CD4-positive, alpha-beta T cell (primary cell): ENCODE results near the gene MAGI1. TPM values are rescaled to one million over a fixed set of nuclear protein-coding genes. Genes with fewer than 3 reads are reported as not detected.

Experiments used
- ATAC-seq: fragments of 200-7000 bp; cut with Tn5 transposase; one replicate; pipeline ENCODE4 v1.10.0; 2022; ENCODE audit warnings: mild to moderate bottlenecking; ENCODE audit not compliant: poor library complexity
- CTCF ChIA-PET: fragments of 350-600 bp; sonication (Branson Sonifier 250); formaldehyde crosslinking; loops from one replicate; lab custom pipeline; 2021; ENCODE audit warnings: antibody characterized with exemption, inconsistent platforms; lab: Charles Lee
- POLR2A ChIA-PET: fragments of 350-600 bp; sonication (Branson Sonifier 250); formaldehyde crosslinking; loops from one replicate; lab custom pipeline; 2021; ENCODE audit warnings: antibody characterized with exemption, inconsistent platforms; lab: Charles Lee
- DNase-seq, 14 experiments: peaks; one replicate each; pipeline ENCODE4 v3.0.0-alpha.2; 2013 to 2020; ENCODE audit warnings: mixed read lengths in 2 of 14
- H3K27ac ChIP-seq, 2 donors: one replicate each; pipeline versions ENCODE4 v1.5.1 to v1.7.0; 2013; ENCODE audit warnings: low read length in 2 of 2, low read depth in 1 of 2, mild to moderate bottlenecking in 1 of 2
- H3K27me3 ChIP-seq, 2 experiments: 1 replicate in 1 of 2; 2 replicates in 1 of 2; pipeline versions ENCODE4 v1.6.1 to v1.7.0; 2013; ENCODE audit warnings: low read length in 2 of 2, control low read depth in 1 of 2, mild to moderate bottlenecking in 1 of 2, moderate library complexity in 1 of 2; ENCODE audit not compliant: insufficient read depth in 2 of 2, control insufficient read depth in 1 of 2
- H3K36me3 ChIP-seq: one replicate; pipeline ENCODE4 v1.6.1; 2013; ENCODE audit warnings: low read length, control low read depth; ENCODE audit not compliant: insufficient read depth
- H3K4me1 ChIP-seq: one replicate; pipeline ENCODE4 v1.6.1; 2013; ENCODE audit warnings: low read length, control low read depth; ENCODE audit not compliant: insufficient read depth
- H3K4me3 ChIP-seq: one replicate; pipeline ENCODE4 v1.5.1; 2013; ENCODE audit warnings: mild to moderate bottlenecking, low read length, moderate library complexity
- H3K9me3 ChIP-seq, 2 experiments: 1 replicate in 1 of 2; 2 replicates in 1 of 2; pipeline versions ENCODE4 v1.6.1 to v1.7.0; 2013; ENCODE audit warnings: low read length in 2 of 2, mild to moderate bottlenecking in 2 of 2, control low read depth in 1 of 2, moderate library complexity in 1 of 2; ENCODE audit not compliant: control insufficient read depth in 1 of 2, insufficient read depth in 1 of 2
- H3K27ac Mint-ChIP-seq: one replicate; pipeline ENCODE4 v1.8.0; 2020; ENCODE audit warnings: mixed read lengths
- H3K27me3 Mint-ChIP-seq: one replicate; pipeline ENCODE4 v1.8.0; 2021; ENCODE audit warnings: mixed read lengths
- H3K36me3 Mint-ChIP-seq: one replicate; pipeline ENCODE4 v1.8.0; 2021; ENCODE audit warnings: low read depth, mixed read lengths
- H3K4me1 Mint-ChIP-seq: one replicate; pipeline ENCODE4 v1.8.0; 2021; ENCODE audit warnings: low read depth, mixed read lengths
- H3K4me3 Mint-ChIP-seq: one replicate; pipeline ENCODE4 v1.8.0; 2020; ENCODE audit warnings: mild to moderate bottlenecking, mixed read lengths
- H3K9me3 Mint-ChIP-seq: one replicate; pipeline ENCODE4 v1.8.0; 2020; ENCODE audit warnings: mixed read lengths
- intact Hi-C, 2 experiments: fragments of 100-400 bp; cut with DNase I in 1 of 2; cut with micrococcal nuclease in 1 of 2; formaldehyde crosslinking; loops; one replicate each; pipeline versions ENCODE4 v1.15.1 to v1.9.0; 2023 to 2025; cut with DNase I, micrococcal nuclease
- total RNA-seq, 174 experiments: library from RNA in 2 of 174; stranded (reverse) in 2 of 174; gene quantifications; one replicate each; pipeline ENCODE4 v1.2.3 and lab custom pipeline; 2021 to 2026
- TF ChIP-seq, protein P1 (sequence below): fragments of 200-600 bp; IDR thresholded peaks from one replicate; pipeline ENCODE4 v1.8.0; 2022; ENCODE audit warnings: antibody characterized with exemption, mild to moderate bottlenecking

The MAGI1 gene
- total RNA-seq, 2 experiments from 2014 or later: not detected

DNA sequence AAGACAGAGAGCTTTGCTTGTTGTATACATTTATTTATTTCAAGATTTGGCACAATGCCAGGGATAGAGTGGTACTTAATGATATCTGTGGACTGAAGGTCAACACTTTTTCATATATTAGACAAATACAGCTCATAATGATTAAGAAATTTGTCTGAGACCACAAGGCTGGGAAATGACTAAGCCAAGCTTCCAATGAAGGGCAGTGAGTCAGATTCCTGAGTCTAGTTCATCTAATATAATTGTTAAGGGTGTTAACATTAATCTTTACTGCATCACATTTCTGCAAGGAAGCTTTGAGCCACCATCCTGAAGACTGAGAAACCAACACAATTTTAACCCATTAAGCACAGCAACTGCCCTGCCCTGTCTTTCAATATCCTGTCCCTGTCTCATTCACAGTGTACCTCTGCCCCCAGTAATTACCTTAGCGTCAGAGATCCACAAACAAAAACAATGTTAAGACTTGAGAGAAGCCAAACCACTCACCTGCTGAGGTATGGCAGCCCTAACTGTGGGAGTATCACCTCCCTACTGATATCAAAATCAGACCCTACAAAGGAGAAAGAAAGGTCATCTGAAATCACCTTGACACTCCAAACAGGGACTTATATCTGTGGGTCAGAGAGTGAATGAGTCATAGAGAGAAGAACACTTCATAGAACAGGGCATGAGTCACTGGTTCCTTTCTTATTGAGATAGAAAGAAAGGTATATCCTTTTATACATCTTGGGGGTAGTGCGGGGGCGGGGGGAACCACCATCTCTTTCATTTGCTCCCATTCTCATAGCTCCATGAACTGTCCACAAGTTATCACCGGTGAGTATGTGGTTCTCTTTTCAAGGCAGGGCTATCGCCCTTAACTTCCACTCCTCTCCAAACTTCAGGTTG is 74.7 kb downstream of the MAGI1 start:
- Mint-ChIP-seq H3K27me3 (no peaks in the 10 kb centered on the region), H3K4me1 (no peaks in the 10 kb centered on the region), H3K27ac (no peak overlapping the region), H3K36me3 (no peaks in the 10 kb centered on the region), H3K4me3 (no peak overlapping the region), H3K9me3 (no peaks in the 10 kb centered on the region)
- peaks cover 0 to 4% of the 10 kb centered on the region in 2 experiments for H3K9me3 ChIP-seq
- TF ChIP-seq, protein P1, sequence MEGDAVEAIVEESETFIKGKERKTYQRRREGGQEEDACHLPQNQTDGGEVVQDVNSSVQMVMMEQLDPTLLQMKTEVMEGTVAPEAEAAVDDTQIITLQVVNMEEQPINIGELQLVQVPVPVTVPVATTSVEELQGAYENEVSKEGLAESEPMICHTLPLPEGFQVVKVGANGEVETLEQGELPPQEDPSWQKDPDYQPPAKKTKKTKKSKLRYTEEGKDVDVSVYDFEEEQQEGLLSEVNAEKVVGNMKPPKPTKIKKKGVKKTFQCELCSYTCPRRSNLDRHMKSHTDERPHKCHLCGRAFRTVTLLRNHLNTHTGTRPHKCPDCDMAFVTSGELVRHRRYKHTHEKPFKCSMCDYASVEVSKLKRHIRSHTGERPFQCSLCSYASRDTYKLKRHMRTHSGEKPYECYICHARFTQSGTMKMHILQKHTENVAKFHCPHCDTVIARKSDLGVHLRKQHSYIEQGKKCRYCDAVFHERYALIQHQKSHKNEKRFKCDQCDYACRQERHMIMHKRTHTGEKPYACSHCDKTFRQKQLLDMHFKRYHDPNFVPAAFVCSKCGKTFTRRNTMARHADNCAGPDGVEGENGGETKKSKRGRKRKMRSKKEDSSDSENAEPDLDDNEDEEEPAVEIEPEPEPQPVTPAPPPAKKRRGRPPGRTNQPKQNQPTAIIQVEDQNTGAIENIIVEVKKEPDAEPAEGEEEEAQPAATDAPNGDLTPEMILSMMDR: no peak
- ChIA-PET CTCF (no interaction called here), POLR2A (no interaction called here)
- no peaks in the 10 kb centered on the region for H3K4me1 ChIP-seq
- H3K27ac ChIP-seq: no peak overlapping the region
- ATAC-seq: no peak
- H3K27me3 ChIP-seq: no peaks in the 10 kb centered on the region
- no peaks in the 10 kb centered on the region for H3K36me3 ChIP-seq
- H3K4me3 ChIP-seq: no peak overlapping the region
- DNase-seq: no peak
- intact Hi-C loops: no loop called here

DNA sequence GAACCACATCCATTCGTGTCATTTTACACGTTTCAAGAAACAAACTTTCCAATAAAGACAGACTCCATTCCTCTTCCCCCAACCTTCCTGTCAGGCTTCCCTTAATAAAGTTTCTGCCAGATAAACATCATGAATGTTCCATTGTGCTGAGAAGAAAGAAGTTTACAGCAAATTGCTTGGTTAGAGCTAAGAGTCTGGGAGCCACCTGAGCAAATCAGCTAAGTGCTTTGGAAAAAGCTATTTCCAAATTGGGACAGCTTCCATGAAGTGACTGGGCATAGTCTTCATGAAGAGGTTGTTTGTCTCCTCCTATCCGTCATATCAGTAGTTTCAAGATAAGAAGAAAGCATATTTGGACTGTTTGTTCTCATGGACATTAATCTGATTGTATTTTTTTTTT is 77.0 kb downstream of the MAGI1 start:
- TF ChIP-seq, protein P1: no peak
- no peak overlapping the region for H3K27ac ChIP-seq
- no peaks in the 10 kb centered on the region for H3K4me1 ChIP-seq
- H3K4me3 ChIP-seq: no peak overlapping the region
- ChIA-PET POLR2A (no interaction called here), CTCF (no interaction called here)
- H3K9me3 ChIP-seq: peaks cover 0 to 4% of the 10 kb centered on the region in 2 experiments
- Mint-ChIP-seq H3K36me3 (no peaks in the 10 kb centered on the region), H3K4me1 (no peaks in the 10 kb centered on the region), H3K27ac (no peak overlapping the region), H3K27me3 (no peaks in the 10 kb centered on the region), H3K9me3 (peaks cover 5% of the 10 kb centered on the region), H3K4me3 (no peak overlapping the region)
- intact Hi-C loops: no loop called here
- ATAC-seq (no peak), DNase-seq (no peak)
- no peaks in the 10 kb centered on the region for H3K27me3 ChIP-seq
- H3K36me3 ChIP-seq: no peaks in the 10 kb centered on the region

DNA sequence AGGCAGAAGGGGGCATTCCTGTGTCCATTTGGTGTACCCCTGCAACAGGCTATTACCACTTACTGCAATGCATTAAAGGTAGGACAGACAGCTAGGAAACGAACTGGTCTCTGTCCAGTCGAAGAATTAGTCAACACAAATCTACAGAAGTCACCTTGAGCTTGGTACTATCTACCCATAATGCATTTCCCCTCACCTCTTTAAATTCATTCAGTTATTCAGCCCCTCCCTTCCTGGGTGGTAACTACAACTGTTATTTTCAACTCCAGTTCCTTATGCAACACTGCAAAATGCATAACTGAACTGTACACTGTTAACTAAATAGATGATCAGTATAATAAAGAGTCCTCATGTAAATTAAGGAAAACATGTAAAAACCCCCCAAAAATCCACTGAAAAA is 77.6 kb downstream of the MAGI1 start:
- intact Hi-C loops: no loop called here
- DNase-seq (no peak), ATAC-seq (no peak)
- no peaks in the 10 kb centered on the region for H3K27me3 Mint-ChIP-seq
- peaks cover 5% of the 10 kb centered on the region for H3K9me3 Mint-ChIP-seq
- peaks cover 0 to 4% of the 10 kb centered on the region in 2 experiments for H3K9me3 ChIP-seq
- H3K27ac Mint-ChIP-seq: no peak overlapping the region
- TF ChIP-seq, protein P1: no peak
- ChIA-PET POLR2A (no interaction called here), CTCF (no interaction called here)
- H3K36me3 ChIP-seq: no peaks in the 10 kb centered on the region
- no peaks in the 10 kb centered on the region for H3K4me1 Mint-ChIP-seq
- no peak overlapping the region for H3K4me3 Mint-ChIP-seq
- no peaks in the 10 kb centered on the region for H3K4me1 ChIP-seq
- no peak overlapping the region for H3K4me3 ChIP-seq
- no peaks in the 10 kb centered on the region for H3K27me3 ChIP-seq
- H3K36me3 Mint-ChIP-seq: no peaks in the 10 kb centered on the region
- no peak overlapping the region for H3K27ac ChIP-seq
